Inferior parietal cortex (tissue), 1 donor: Measurements from ENCODE around the gene CCDC24.

Source experiments
- DNase-seq: peaks from one replicate; pipeline ENCODE4 v3.0.0-alpha.2; 2016; ENCODE audit errors: extremely low spot score

The CCDC24 gene

DNA sequence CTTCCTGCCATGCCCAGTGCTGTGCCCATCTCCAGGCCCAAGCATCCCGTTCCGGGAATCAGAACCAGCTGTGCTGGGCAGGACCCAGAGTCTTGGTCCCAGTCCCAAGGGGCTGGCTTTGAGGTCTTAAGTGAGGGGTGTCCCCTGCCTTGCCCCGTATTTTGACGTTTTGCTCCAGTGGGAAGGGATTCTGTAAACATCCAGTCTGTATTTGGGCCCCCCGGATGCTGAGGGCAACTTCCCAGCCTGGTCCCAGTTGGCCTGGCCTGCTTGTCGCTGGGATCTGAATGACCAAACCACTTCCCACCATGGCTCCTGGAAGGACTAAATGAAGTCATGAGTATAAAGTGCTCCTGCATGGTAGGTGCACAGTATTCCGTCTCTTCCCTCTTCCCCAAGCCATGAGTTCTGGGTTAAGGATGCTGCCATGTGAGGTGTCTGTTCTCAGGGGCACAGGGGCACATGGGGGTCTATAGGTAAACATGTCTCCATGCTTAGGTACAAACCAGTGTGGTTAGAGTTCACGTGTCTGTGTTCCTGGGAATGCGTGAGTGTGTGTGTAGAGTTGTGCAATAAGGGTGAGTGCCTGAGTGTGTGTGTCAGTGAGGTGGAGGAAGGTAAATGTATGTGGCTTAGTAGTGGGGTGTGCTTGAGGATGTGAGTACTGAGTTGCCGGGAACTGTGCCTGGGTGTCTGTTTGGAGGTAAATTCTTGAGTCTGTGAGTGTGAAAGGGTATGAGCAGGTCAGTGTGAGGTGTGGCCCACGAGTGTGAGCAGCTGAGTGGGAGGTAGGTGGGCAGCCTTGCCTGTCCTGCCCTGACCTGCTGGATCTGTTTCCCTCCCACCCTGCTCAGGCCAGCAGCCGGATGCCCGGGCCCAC lies 10.9 kb upstream of the CCDC24 start:
- DNase-seq, result no peak

- no peak for DNase-seq
These were observed 10.3 kb upstream of the CCDC24 start for GRCh38 chr1:43981135-43981491.

DNA sequence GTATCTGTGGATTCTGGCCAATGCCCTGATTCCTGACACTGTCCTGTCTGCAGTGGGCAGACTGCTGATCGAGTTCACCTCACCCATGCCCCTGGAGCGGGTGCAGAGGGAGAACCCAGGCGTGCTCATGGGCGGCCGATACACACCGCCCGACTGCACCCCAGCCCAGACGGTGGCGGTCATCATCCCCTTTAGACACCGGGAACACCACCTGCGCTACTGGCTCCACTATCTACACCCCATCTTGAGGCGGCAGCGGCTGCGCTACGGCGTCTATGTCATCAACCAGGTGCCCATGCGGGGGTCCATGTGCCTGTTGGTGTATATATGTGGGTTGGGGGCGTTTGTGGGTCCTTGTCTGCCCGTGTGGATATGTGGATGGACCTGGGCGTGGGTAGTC lies 9.8 kb upstream of the CCDC24 start:
- DNase-seq, result no peak

DNA sequence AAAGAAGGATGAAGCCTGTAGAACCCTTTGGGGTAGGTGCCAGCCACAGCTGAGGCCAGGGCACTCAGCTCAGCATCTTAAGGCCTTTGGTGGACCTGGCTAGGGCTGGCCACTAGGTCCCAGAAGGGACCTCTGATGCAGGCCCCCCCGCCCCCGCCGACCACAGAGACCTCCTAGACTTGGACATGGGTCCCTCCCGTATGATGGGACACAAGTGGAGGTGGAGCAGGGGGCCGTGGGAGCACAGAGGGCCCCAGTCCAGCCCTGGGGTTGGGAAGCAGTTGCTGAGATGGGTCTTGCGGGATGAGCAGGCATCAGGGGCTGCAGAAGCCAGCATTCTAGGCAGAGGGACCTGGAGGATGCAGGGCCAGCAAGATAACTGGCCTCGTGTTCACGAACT lies 9.2 kb upstream of the CCDC24 start:
- DNase-seq, result no peak

GRCh38 chr1:43982808-43983207 lies 8.6 kb upstream of the CCDC24 start:
- no peak for DNase-seq

DNA sequence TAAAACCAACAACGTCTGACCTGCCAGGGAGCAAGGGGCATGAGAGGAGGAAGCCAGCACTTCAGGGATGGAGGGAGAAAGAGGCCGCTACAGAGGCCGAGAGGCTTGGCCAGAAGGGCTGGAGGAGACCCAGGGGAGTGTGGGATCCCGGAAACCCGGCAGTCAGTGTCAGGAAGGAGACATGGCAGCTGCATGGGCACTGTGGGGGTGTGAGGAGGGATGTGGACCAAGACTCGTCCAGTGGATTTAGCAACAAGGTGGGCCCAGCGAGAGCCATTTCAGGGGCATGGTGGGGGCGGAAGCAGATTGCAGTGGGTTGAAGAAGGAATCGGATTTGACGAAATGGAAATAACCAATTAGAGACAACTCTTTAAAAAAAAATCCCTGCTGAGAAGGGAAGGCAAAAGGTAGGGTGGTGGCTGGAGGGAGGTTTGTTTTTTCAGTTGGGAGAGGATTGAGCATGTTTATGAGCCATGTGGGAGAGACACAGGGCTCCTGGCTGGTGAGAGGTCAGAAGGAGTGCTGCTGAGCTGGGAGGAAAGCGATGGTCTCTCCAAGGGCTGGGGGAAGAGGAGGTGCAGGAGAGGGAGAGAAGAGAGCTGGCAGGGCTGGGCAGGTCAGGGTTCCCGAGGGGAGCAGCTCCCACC lies 8.0 kb upstream of the CCDC24 start:
- no peak for DNase-seq

DNA sequence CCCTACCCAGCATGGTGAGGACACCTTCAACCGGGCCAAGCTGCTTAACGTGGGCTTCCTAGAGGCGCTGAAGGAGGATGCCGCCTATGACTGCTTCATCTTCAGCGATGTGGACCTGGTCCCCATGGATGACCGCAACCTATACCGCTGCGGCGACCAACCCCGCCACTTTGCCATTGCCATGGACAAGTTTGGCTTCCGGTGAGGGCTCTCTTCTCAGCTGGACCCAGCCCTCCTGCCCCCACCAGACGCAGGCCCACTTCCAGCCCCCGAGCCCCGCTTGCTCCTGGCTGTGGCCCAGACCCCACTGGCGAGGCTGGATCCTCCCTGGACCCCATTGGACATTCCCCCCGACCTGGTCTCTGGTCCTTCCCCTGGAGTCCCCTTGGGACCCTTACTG lies 6.5 kb upstream of the CCDC24 start:
- DNase-seq, result no peak

DNA sequence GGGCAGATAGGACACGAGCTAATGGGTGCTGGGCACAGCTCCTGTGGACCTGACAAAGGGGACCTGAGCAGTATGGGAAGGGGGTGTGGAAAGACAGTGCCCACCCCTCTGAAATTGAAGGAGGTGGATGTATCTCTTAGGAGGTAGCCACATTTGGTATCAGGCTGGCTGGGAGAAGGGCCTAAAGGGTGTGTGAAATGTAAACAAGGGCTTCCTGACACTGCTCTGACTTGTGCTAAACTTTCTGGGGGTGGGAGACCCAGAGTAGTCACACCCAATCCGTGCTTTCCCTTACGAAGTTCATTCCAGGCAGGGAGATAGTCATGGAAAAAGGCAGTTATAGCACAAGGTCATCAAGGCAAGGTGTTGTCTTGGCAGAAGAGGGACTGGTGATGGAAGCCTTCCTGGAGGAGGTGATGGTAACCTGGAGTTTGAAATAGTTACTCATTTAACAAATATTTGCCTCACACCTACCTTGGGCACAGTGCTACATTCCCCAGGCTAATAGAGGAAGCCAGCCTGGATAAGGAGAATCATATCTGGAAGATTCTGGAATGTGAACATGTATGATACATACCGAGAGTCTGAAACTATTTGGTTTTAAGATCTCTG lies 5.3 kb upstream of the CCDC24 start:
- no peak for DNase-seq

DNA sequence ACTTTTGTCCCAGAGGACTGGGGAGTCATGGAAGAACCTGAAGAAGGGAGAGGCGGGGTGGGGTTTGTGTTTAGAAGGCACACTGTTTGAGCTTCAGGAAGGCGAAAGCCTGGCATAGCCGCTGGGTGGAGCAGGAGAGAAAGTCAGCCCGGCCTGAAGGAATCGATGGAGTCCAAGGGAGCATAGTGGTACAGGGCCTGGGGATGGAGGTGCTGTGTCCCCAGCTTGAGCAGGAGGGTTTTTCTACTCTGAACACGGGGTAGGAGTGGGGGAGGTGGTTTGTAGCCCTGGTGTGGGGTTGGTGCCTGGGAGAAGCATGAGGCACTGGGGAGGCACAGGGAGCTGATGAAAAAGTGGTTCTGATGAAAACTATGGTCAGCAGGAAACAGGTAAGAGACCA lies 4.7 kb upstream of the CCDC24 start:
- no peak for DNase-seq

- DNase-seq, result no peak
These were observed 4.1 kb upstream of the CCDC24 start for GRCh38 chr1:43987159-43987902.

DNA sequence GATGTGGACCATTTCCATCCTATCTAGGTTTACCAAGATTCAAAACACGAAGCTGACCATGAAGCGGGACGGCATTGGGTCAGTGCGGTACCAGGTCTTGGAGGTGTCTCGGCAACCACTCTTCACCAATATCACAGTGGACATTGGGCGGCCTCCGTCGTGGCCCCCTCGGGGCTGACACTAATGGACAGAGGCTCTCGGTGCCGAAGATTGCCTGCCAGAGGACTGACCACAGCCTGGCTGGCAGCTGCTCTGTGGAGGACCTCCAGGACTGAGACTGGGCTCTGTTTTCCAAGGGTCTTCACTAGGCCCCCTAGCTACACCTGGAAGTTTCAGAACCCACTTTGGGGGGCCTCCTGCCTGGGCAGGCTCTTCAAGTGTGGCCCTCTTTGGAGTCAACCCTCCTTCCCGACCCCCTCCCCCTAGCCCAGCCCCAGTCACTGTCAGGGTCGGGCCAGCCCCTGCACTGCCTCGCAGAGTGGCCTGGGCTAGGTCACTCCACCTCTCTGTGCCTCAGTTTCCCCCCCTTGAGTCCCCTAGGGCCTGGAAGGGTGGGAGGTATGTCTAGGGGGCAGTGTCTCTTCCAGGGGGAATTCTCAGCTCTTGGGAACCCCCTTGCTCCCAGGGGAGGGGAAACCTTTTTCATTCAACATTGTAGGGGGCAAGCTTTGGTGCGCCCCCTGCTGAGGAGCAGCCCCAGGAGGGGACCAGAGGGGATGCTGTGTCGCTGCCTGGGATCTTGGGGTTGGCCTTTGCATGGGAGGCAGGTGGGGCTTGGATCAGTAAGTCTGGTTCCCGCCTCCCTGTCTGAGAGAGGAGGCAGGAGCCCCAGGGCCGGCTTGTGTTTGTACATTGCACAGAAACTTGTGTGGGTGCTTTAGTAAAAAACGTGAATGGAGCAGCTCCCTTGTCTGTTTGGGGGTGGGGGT lies 864 bp upstream of the CCDC24 start:
- DNase-seq, result no peak

DNA sequence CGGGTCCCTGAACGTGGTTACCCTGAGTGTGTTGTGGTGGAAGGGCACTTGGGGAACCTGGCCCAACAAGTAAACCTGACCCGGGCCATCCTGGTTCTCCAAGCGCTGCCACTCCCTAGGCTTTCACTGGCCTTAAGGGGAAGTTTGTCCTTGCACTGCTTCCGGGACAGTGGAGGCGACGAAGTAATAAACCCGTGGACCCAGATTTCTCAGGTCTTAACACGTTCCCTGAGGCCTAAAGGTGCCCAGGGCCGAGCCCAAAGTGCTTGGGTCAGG lies 261 bp upstream of the CCDC24 start:
- DNase-seq, result no peak

DNA sequence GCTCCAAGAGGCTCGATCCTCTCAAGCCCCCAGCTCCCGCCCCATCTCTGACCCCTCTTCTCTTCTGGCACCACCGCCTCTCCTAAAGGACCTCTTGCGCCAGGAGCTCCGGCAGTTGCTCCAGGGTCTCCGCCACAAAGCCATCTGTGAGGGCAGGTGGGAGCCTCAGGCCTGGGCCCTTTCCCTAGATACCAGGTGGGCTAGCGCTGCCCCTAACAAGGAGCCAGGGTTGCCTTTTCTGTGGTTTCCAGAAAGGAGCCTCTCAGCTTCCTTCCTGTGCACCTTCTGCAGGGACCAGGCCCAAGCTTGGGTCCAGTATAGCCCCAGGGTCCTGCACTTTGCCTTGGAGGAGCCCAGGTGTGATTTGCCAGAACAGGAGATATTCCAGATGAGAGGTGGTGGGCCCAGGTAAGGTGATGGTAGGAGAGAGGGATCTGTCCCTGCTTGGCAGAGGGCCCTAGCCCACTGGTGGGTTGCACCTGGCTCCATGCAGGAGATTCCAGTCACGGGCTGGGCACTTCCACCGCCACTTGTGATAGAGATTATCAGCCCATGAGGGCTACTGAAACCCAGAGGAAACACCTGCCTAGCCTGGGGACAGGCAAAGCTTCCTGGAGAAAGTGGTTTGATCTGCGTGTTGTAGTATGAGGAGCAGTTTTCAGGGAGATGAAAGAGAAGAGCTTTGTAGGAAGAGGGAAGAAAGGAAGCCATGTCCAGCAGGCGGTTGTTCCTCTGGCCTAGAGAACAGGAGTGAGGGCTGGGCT lies 1.0 kb downstream of the CCDC24 start:
- DNase-seq, result no peak

- DNase-seq, result no peak
These were observed 2.0 kb downstream of the CCDC24 start for GRCh38 chr1:43993206-43993914.

DNA sequence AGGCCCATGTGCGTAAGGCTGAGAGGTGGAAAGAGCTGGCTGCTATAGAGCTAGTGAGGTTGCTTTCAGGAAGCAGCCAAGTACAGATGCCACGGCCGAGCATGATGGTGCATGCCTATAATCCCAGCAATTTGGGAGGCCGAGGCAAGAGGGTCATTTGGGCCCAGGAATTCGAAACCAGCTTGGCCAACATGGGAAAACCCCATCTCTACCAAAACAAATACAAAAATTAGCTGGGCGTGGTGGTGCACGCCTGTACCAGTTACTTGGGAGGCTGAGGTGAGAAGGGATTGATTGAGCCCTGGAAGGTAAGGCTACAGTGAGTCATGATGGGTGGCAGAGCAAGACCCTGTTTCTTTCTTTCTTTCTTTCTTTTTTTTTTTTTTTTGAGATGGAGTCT lies 2.7 kb downstream of the CCDC24 start:
- no peak for DNase-seq

- no peak for DNase-seq
These were observed 3.7 kb downstream of the CCDC24 start for GRCh38 chr1:43994794-43995790.

DNA sequence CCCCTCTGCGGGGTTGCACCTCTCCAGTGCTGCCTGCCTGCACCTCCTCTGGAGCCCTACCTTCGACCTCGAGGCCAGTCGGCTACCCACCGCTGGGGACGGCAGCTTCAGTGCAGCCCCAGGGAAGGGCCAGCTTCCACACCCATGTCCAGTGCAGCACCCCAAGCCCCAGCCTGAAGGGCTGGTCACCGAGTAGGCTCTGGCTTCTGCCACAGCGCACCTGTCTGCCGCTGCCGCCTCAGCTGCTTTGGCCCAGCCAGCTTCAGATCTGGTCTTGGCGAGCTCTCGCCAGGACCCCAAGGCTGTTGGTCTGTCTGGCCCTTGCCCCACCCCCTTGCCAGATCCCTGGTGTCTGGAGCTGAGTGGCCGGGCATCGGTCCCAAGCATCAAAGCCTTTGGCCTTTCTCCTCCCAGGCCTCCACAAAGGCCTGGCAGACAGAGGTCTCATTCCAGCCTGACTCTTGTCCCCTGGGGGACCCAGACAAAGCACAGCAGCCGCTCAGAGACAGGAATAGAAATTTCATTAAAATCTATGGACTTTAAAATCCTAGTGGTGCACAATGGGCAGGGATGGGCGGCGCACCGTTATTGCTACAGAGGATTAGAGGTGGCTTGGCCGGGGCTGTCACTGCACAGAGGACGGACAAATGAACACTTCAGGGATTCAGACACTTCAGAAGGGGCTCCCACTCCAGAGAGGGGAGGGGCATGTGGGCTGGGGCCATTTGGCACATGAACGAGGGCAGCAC lies 4.8 kb downstream of the CCDC24 start:
- DNase-seq, result no peak

DNA sequence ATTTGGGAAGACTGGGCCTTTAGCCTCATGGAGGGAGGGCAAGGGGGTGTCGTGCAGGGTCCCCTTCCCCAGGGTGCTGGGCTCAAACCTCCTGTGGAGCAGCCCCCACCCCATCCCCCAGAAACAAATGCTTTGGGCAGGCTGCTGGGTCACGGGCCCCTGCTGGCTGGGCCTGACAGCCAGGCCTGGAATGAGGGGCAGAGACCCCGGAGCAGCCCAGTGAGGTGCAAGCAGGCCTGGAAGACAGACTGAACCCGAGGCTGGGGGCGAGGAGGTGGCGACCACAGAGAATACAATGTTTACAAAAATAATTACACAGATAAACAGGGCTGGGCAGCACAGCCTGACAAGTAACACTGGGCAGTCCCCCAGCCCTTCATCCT lies 5.3 kb downstream of the CCDC24 start:
- no peak for DNase-seq
